Ascending aorta (tissue), 2 donors: ENCODE data around the gene DTYMK. TPM values are rescaled to one million over a fixed set of nuclear protein-coding genes. Genes with fewer than 3 reads are reported as not detected.

Experiments
- DNase-seq, 2 donors: peaks; one replicate each; pipeline ENCODE4 v3.0.0-alpha.2; 2019; ENCODE audit warnings: low spot score in 2 of 2
- H3K27ac ChIP-seq, 2 donors: fragments of 200-600 bp; sonication (generic); one replicate each; pipeline ENCODE4 v1.5.1; 2016 to 2017; ENCODE audit warnings: mild to moderate bottlenecking in 1 of 2
- H3K27me3 ChIP-seq: fragments of 200-600 bp; sonication (generic); one replicate; pipeline ENCODE4 v1.5.1; 2017
- H3K36me3 ChIP-seq, 2 donors: fragments of 200-600 bp; sonication (generic); one replicate each; pipeline ENCODE4 v1.5.1; 2016
- H3K4me1 ChIP-seq, 2 donors: fragments of 200-600 bp; sonication (generic); one replicate each; pipeline ENCODE4 v1.5.1; 2016 to 2017; ENCODE audit warnings: mild to moderate bottlenecking in 1 of 2
- H3K4me3 ChIP-seq, 2 donors: fragments of 200-600 bp; sonication (generic); one replicate each; pipeline ENCODE4 v1.5.1; 2016 to 2017; ENCODE audit warnings: mild to moderate bottlenecking in 1 of 2
- H3K9me3 ChIP-seq, 2 donors: fragments of 200-600 bp; sonication (generic); one replicate each; pipeline ENCODE4 v1.5.1; 2016
- CTCF ChIP-seq, 3 experiments: fragments of 200-600 bp in 2 of 3; fragments of 450-650 bp in 1 of 3; sonication (generic) in 2 of 3; IDR thresholded peaks; one replicate each; pipeline ENCODE4 v1.5.1; 2016 to 2019; ENCODE audit warnings: antibody characterized with exemption in 3 of 3, mild to moderate bottlenecking in 1 of 3, moderate library complexity in 1 of 3
- intact Hi-C: fragments of 100-400 bp; cut with DNase I; formaldehyde crosslinking; loops from one replicate; pipeline ENCODE4 v1.15.1; 2023
- total RNA-seq: library from RNA; depleted of rRNA; stranded (reverse); fragments of >200 nt; gene quantifications from one replicate; pipeline ENCODE4 v1.1.0, GENCODE V29; 2016

The DTYMK gene
- total RNA-seq, 1 donor from 2014 or later, result 25.0 TPM

GRCh38 chr2:241675885-241676284 is 10.7 kb downstream of the DTYMK start:
- Histone ChIP-seq H3K27ac (no peak overlapping the region), H3K4me3 (no peak overlapping the region), H3K36me3 (peaks cover 35 to 50% of the 10 kb centered on the region in 2 donors), H3K4me1 (no peaks in the 10 kb centered on the region), H3K27me3 (no peaks in the 10 kb centered on the region), H3K9me3 (no peaks in the 10 kb centered on the region)
- intact Hi-C loops, result no loop called here
- DNase-seq, result no peak
- no peak for TF ChIP-seq CTCF (IDR thresholded peaks at IDR 0.05)

- Histone ChIP-seq H3K4me3 (no peak overlapping the region), H3K9me3 (no peaks in the 10 kb centered on the region), H3K27me3 (no peaks in the 10 kb centered on the region), H3K36me3 (peaks cover 49 to 62% of the 10 kb centered on the region in 2 donors), H3K4me1 (no peaks in the 10 kb centered on the region), H3K27ac (peak overlapping the region in 1 of 2 donors; percentile 50)
- DNase-seq, result no peak
- intact Hi-C loops, result no loop called here
- no peak for TF ChIP-seq CTCF (IDR thresholded peaks at IDR 0.05)
These were observed 12.6 kb downstream of the DTYMK start for GRCh38 chr2:241673797-241674725.

GRCh38 chr2:241673189-241673663 is 13.4 kb downstream of the DTYMK start:
- no peak for DNase-seq
- Histone ChIP-seq H3K36me3 (peaks cover 52 to 62% of the 10 kb centered on the region in 2 donors), H3K27me3 (no peaks in the 10 kb centered on the region), H3K4me3 (no peak overlapping the region), H3K4me1 (no peaks in the 10 kb centered on the region), H3K27ac (no peak overlapping the region), H3K9me3 (no peaks in the 10 kb centered on the region)
- no peak for TF ChIP-seq CTCF (IDR thresholded peaks at IDR 0.05)
- intact Hi-C loops, result no loop called here

GRCh38 chr2:241672243-241673188 is 14.1 kb downstream of the DTYMK start:
- Histone ChIP-seq H3K4me1 (no peaks in the 10 kb centered on the region), H3K9me3 (no peaks in the 10 kb centered on the region), H3K4me3 (no peak overlapping the region), H3K36me3 (peaks cover 54 to 62% of the 10 kb centered on the region in 2 donors), H3K27ac (no peak overlapping the region), H3K27me3 (no peaks in the 10 kb centered on the region)
- intact Hi-C loops, result no loop called here
- no peak for TF ChIP-seq CTCF (IDR thresholded peaks at IDR 0.05)
- no peak for DNase-seq

GRCh38 chr2:241671457-241672240 is 15.0 kb downstream of the DTYMK start:
- H3K9me3 ChIP-seq, result no peaks in the 10 kb centered on the region
- no peak for DNase-seq
- TF ChIP-seq CTCF (IDR thresholded peaks at IDR 0.05), result no peak
- H3K36me3 ChIP-seq, result peaks cover 60 to 62% of the 10 kb centered on the region in 2 donors
- intact Hi-C loops, result no loop called here
- no peaks in the 10 kb centered on the region for H3K4me1 ChIP-seq
- H3K27ac ChIP-seq, result no peak overlapping the region
- H3K27me3 ChIP-seq, result no peaks in the 10 kb centered on the region
- H3K4me3 ChIP-seq, result no peak overlapping the region
